Measurements from ENCODE around the gene RERE. TPM values are rescaled to one million over a fixed set of nuclear protein-coding genes. Genes with fewer than 3 reads are reported as not detected.

RERE gene
- total RNA-seq, 1 experiment from 2014 or later = 73.4 TPM

- Histone ChIP-seq H2AFZ (no peak overlapping the region), H3K9me2 (ENCODE audit: insufficient read depth) (no peaks in the 10 kb centered on the region), H3K9me3 (ENCODE audit: insufficient read depth, low read depth) (no peaks in the 10 kb centered on the region), H3K27ac (no peak overlapping the region), H3K79me2 (ENCODE audit: low read depth) (no peaks in the 10 kb centered on the region), H3F3A (ENCODE audit: insufficient read depth, low read depth) (no peaks in the 10 kb centered on the region), H3K4me3 (no peak overlapping the region), H3K27me3 (ENCODE audit: insufficient read depth, low read depth) (no peaks in the 10 kb centered on the region), H3K4me2 (no peak overlapping the region), H3K4me1 (replicated peaks; ENCODE audit: insufficient read depth) (peaks cover 6% of the 10 kb centered on the region; the same call in 1 of the 2 replicates), H4K20me1 (ENCODE audit: insufficient read depth) (no peaks in the 10 kb centered on the region), H3K36me3 (ENCODE audit: low read depth) (no peaks in the 10 kb centered on the region)
- no peak for DNase-seq
- BruUV-seq (replicated peaks) = no TSS peak
- intact Hi-C loops (cut with micrococcal nuclease; ENCODE audit: unreplicated experiment) = no loop called here
- TF ChIP-seq EZH2 (IDR thresholded peaks at IDR 0.05; ENCODE audit: low read depth) = no peak
- ChIA-PET CTCF (no interaction called here), POLR2A (ENCODE audit: unreplicated experiment) (no interaction called here)
These were observed 514.3 kb downstream of the RERE start for GRCh38 chr1:8303141-8303540.

Small RNA genes within 50 kb of the gene (microRNA-seq; reads per million reads assigned to microRNA genes)
- gene MIR6728 (ENCODE audit: borderline number of aligned reads, borderline replicate concordance) = not detected

Other genes starting within 250 kb of the RERE start
- gene ENO1, start 61.0 kb upstream of the RERE start, total RNA-seq (2021) = 1,401 and 1,902 TPM in 2 replicates
- not detected in 2 replicates for gene CA6, start 128.2 kb upstream of the RERE start, total RNA-seq (2021)
- gene SLC2A7, start 208.8 kb upstream of the RERE start, total RNA-seq (2021) = not detected in 2 replicates

All from PC-9 (cell line).